Retinal pigment epithelial cell (primary cell): ENCODE measurements around the gene RERE.

Experiments used
- DNase-seq: peaks from one replicate; pipeline ENCODE4 v3.0.0-alpha.2; 2010; ENCODE audit warnings: low read depth
- H3K4me3 ChIP-seq: 2 replicates; pipeline ENCODE4 v1.5.1; 2011; ENCODE audit warnings: mild to moderate bottlenecking, low read length, control low read depth, moderate library complexity
- CTCF ChIP-seq: conservative IDR thresholded peaks from 2 replicates; pipeline ENCODE4 v1.5.1; 2011; ENCODE audit warnings: low read depth, low read length, control low read depth, inconsistent platforms

Gene RERE

GRCh38 chr1:8569242-8569641, 248.2 kb downstream of the RERE start:
- no peak overlapping the region for H3K4me3 ChIP-seq
- DNase-seq: no peak
- TF ChIP-seq CTCF: no peak

- DNase-seq: no peak
- TF ChIP-seq CTCF: no peak
- H3K4me3 ChIP-seq: no peak overlapping the region
Observed at GRCh38 chr1:8568837-8569236, 248.6 kb downstream of the RERE start.

- TF ChIP-seq CTCF: no peak
Observed at GRCh38 chr1:8567146-8567545, 250.3 kb downstream of the RERE start.

GRCh38 chr1:8565802-8566201, 251.6 kb downstream of the RERE start:
- no peak for DNase-seq
- H3K4me3 ChIP-seq: no peak overlapping the region
- TF ChIP-seq CTCF: no peak

More at GRCh38 chr1:8567146-8567545, 250.3 kb downstream of the RERE start:
- H3K4me3 ChIP-seq: no peak overlapping the region
- DNase-seq: no peak

GRCh38 chr1:8563944-8564537, 253.4 kb downstream of the RERE start:
- no peak for TF ChIP-seq CTCF
- H3K4me3 ChIP-seq: no peak overlapping the region
- no peak for DNase-seq

GRCh38 chr1:8562881-8563865, 254.3 kb downstream of the RERE start:
- no peak for DNase-seq
- TF ChIP-seq CTCF: no peak
- H3K4me3 ChIP-seq: no peak overlapping the region
